Activated T-helper 1 cell treated with anti-CD3 and anti-CD28 coated beads, Interleukin-12 subunit alpha, Interleukin-12 subunit beta, Interleukin-2, Interleukin-4 antibody, amounts not matched to agents 30 ng/mL and 10 ng/mL and 1 ng/mL, durations not matched to agents 14 hours and 24 hours and 36 hours (primary cell): Measurements from ENCODE around the gene RPS13. TPM values are rescaled to one million over a fixed set of nuclear protein-coding genes. Genes with fewer than 3 reads are reported as not detected.
"Not testable (repeated sequence)": the region's sequence is repeated elsewhere in the genome, so short reads cannot be mapped to it uniquely, and the experiment has no call there.

Experiments
- DNase-seq: peaks from one replicate; pipeline ENCODE4 v3.0.0; 2021; ENCODE audit warnings: low spot score
- H3K27ac Mint-ChIP-seq: one replicate; pipeline ENCODE4 v1.8.0; 2021; ENCODE audit warnings: mild to moderate bottlenecking, mixed read lengths
- H3K27me3 Mint-ChIP-seq: one replicate; pipeline ENCODE4 v1.8.0; 2022; ENCODE audit warnings: mild to moderate bottlenecking, moderate library complexity, mixed read lengths; ENCODE audit not compliant: insufficient read depth
- H3K36me3 Mint-ChIP-seq: one replicate; pipeline ENCODE4 v1.8.0; 2021; ENCODE audit warnings: low read depth, mixed read lengths
- H3K4me1 Mint-ChIP-seq: one replicate; pipeline ENCODE4 v1.8.0; 2021; ENCODE audit warnings: low read depth, mixed read lengths
- H3K4me3 Mint-ChIP-seq: one replicate; pipeline ENCODE4 v1.8.0; 2021; ENCODE audit warnings: mild to moderate bottlenecking, moderate library complexity, mixed read lengths
- H3K9me3 Mint-ChIP-seq: one replicate; pipeline ENCODE4 v1.8.0; 2021; ENCODE audit warnings: mixed read lengths
- intact Hi-C: fragments of 100-400 bp; cut with micrococcal nuclease; formaldehyde crosslinking; loops from one replicate; pipeline ENCODE4 v1.15.1; 2024
- total RNA-seq: library from RNA; stranded (reverse); gene quantifications from 2 replicates; pipeline ENCODE4 v1.2.3, GENCODE V29; 2022

Gene RPS13
- total RNA-seq, 1 donor from 2014 or later: 1,187 TPM

DNA sequence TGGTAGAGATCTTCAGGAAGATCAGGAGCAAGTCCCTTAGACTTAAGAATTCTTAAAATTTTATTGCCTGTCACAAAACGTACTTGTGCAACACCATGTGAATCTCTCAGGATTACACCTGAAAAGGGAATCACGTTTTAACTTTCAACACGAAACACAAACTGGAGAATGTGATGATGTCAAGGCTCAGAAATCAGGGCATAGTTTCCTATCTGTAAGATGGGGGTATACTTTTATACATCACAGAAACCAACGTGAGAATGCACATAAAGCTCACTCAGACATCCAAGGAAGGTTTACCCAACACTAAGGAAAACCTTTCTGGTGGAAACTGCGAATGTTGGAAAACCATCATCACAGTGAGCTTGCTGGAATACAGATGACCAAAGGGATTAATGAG is 2.0 kb downstream of the RPS13 start:
- peaks cover 49% of the 10 kb centered on the region for H3K36me3 Mint-ChIP-seq
- no peaks in the 10 kb centered on the region for H3K9me3 Mint-ChIP-seq

DNA sequence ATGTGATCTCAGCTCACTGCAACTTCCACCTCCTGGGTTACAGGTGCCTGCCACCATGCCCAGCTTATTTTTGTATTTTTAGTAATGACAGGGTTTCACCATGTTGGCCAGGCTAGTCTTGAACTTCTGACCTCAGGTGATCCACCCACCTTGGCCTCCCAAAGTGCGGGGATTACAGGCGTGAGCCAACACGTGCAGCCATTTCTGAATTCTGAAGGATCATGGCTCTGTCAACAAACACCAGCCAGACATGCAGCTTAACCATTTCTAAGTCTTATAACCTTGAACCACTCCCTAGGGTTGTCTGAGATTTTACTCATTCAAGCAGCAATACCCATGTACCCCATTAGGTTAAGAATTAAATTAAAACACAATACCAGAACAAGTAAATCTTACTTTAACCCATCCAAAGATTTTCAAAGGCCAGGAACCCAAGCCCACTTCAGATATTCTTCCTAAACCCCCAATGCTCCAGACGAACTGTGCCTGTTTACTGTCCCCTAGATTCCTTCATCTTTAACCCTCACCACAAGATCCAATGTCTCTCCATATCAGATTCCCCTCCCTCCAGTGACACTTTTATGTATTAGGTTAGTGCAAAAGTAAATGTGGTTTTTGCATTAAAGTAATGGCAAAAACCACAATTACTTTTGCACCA is 4.0 kb downstream of the RPS13 start:
- Mint-ChIP-seq H3K27ac (no peak overlapping the region), H3K27me3 (no peaks in the 10 kb centered on the region), H3K9me3 (no peaks in the 10 kb centered on the region), H3K4me1 (peaks cover 33% of the 10 kb centered on the region), H3K4me3 (no peak overlapping the region), H3K36me3 (peaks cover 49% of the 10 kb centered on the region)
- intact Hi-C loops: loop anchor here (10.0 kb wide), 1 partner anchor 431 kb away; no protein-coding TSS in a partner anchor
- no peak for DNase-seq

More for the DNA sequence above, 2.0 kb downstream of the RPS13 start:
- Mint-ChIP-seq H3K4me3 (peak overlapping the region; percentile 99), H3K27ac (no peak overlapping the region), H3K4me1 (peaks cover 41% of the 10 kb centered on the region), H3K27me3 (no peaks in the 10 kb centered on the region)
- intact Hi-C loops: loop anchor here (5.0 to 10.0 kb wide), 6 partner anchors 72 to 1247 kb away; partner anchors contain the start of genes GTF2H1 and HPS5
- no peak for DNase-seq

DNA sequence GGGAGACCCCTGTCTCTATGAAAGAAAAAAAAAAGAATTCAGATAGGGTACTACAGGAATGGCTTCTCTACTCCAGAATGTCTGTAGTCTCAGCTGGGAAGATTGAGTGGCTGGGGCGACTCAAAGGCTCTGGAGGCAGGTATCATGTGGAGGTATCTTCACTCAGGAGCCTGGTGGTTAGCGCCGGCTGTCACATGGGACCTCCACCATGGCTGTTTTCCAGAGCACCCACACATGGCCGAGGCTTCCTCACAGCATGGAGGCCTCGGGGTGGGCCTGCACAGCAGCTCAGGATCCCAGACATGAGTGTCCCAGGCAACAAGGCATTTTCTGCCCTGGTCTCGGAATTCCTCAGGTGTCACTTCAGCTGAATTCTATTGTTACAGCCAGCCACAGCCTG is 10.1 kb downstream of the RPS13 start:
- Mint-ChIP-seq H3K27me3 (no peaks in the 10 kb centered on the region), H3K4me3 (no peak overlapping the region), H3K27ac (no peak overlapping the region), H3K4me1 (peaks cover 5% of the 10 kb centered on the region), H3K9me3 (no peaks in the 10 kb centered on the region), H3K36me3 (peaks cover 2% of the 10 kb centered on the region)
- intact Hi-C loops: loop anchor here (10.0 kb wide), 1 partner anchor 53 kb away; the partner anchor contains the start of gene PLEKHA7
- DNase-seq: no peak

DNA sequence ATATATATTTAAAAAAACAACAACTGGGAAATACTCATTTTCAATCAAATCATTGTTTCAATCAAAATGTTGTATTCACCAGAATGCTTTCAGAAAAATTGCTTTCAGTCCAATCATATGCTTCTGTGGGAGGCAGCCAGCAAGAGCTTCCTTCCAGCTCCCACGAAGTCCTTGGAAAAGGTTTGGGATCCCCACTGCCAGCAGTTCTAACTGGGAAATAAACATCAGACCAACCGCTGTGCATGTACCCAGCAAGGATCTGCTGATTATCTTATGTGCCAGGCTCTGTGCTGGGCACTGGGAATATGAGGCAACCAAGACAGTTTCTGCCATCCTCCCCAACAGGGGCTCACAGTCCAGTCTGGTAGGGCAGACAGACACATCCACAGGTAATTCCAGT is 10.8 kb downstream of the RPS13 start:
- H3K36me3 Mint-ChIP-seq: peaks cover 2% of the 10 kb centered on the region
- no peaks in the 10 kb centered on the region for H3K9me3 Mint-ChIP-seq
- H3K27ac Mint-ChIP-seq: no peak overlapping the region
- no peaks in the 10 kb centered on the region for H3K27me3 Mint-ChIP-seq
- no peak for DNase-seq
- intact Hi-C loops: loop anchor here (10.0 kb wide), 1 partner anchor 52 kb away; the partner anchor contains the start of gene PLEKHA7
- peaks cover 5% of the 10 kb centered on the region for H3K4me1 Mint-ChIP-seq
- H3K4me3 Mint-ChIP-seq: no peak overlapping the region

DNA sequence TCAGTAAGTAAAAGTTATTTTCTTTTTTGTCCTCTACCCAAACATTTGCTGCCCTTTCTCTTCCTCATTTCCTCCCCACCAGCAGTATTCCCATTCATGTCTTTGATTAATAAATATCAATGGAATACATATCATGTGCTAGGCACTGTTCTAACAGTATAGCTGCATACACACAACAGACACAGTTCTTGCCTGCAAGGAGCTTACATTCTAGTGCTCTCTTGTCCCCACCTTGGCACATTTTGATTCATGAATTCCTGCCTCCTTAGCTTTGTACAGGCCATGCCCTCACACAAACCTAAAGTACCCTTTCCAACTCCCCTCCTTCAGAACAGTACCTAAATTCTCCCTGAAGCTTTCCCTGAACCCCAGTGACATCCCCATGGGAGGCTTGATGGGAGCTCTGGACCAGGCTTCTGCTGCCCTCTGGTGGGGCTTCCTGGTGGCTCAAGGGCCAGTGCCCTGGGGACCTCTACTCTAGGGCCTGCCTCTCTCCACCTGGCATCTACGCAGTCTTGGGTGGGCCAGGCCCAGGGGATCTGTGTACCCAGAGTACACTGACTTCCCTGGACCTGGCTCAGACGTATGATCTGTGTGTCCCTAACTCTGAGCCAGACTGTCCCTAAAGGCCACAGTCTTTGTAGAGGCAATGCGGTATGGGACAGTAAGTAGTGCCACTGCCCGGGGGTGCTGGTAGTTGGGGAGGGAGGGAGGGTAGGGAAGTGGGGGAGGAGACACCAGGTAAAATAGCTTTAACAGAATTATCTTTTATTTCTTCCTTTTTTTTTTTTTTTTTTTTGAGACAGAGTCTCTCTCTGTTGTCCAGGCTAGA is 14.1 kb downstream of the RPS13 start:
- peak; percentile 27 for DNase-seq
- no peaks in the 10 kb centered on the region for H3K36me3 Mint-ChIP-seq
- no peak overlapping the region for H3K4me3 Mint-ChIP-seq
- no peak overlapping the region for H3K27ac Mint-ChIP-seq
- no peaks in the 10 kb centered on the region for H3K9me3 Mint-ChIP-seq
- H3K4me1 Mint-ChIP-seq: no peaks in the 10 kb centered on the region
- intact Hi-C loops: loop anchor here (1.0 to 10.0 kb wide), 5 partner anchors 49 to 278 kb away; partner anchors contain the start of gene PLEKHA7
- H3K27me3 Mint-ChIP-seq: peaks cover 2% of the 10 kb centered on the region

DNA sequence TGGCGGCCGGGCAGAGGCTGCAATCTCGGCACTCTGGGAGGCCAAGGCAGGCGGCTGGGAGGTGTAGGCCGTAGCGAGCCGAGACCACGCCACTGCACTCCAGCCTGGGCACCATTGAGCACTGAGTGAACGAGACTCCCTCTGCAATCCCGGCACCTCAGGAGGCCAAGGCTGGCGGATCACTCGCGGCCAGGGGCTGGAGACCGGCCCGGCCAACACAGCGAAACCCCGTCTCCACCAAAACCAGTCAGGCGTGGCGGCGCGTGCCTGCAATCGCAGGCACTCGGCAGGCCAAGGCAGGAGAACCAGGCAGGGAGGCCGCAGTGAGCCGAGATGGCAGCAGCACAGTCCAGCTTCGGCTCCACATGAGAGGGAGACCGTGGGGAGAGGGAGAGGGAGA is 26.3 kb downstream of the RPS13 start:
- H3K4me3 Mint-ChIP-seq, H3K27me3 Mint-ChIP-seq, DNase-seq, intact Hi-C loops, H3K36me3 Mint-ChIP-seq, H3K4me1 Mint-ChIP-seq, H3K27ac Mint-ChIP-seq, H3K9me3 Mint-ChIP-seq: not testable (repeated sequence)

DNA sequence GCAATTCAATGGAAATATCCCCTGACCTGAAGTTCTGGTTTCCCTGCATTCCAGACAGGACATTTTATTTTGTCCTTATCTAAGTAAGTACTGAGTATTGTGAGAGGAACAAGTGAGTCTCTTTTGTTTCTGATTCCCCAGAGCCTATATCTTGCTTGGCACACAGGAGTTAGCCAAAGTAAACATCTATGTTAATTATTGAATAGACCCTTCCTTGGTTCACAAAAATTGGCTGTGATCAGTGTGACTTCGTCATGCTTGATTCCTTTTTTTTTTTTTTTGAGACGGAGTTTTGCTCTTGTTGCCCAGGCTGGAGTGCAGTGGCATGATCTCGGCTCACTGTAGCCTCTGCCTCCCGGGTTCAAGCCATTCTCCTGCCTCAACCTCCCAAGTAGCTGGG is 29.0 kb downstream of the RPS13 start:
- H3K36me3 Mint-ChIP-seq, DNase-seq, H3K27ac Mint-ChIP-seq, H3K4me3 Mint-ChIP-seq, H3K9me3 Mint-ChIP-seq, intact Hi-C loops, H3K27me3 Mint-ChIP-seq, H3K4me1 Mint-ChIP-seq: not testable (repeated sequence)

DNA sequence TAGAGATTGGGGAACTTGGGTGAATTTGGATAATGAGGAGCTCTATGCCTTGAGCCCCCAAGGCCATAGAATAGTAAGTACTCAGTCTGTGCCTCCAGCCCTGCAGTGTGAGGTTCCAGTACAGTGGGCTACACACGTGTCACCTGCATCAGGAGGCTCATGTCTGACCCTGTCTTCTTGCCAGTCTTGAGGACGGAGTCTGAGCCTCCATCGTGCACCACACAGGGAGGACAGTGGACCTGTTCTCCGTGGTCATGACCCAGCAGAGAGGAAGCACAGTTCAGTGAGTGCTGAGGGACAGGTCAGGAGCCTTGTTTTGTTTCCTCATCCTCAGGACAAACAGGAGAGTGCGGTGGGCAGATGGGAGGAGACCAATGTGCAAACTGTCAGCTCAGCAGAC is 30.8 kb downstream of the RPS13 start:
- Mint-ChIP-seq H3K27me3 (peaks cover 9% of the 10 kb centered on the region), H3K4me1 (no peaks in the 10 kb centered on the region), H3K4me3 (no peak overlapping the region), H3K9me3 (no peaks in the 10 kb centered on the region), H3K27ac (no peak overlapping the region), H3K36me3 (no peaks in the 10 kb centered on the region)
- DNase-seq: no peak
- intact Hi-C loops: no loop called here

DNA sequence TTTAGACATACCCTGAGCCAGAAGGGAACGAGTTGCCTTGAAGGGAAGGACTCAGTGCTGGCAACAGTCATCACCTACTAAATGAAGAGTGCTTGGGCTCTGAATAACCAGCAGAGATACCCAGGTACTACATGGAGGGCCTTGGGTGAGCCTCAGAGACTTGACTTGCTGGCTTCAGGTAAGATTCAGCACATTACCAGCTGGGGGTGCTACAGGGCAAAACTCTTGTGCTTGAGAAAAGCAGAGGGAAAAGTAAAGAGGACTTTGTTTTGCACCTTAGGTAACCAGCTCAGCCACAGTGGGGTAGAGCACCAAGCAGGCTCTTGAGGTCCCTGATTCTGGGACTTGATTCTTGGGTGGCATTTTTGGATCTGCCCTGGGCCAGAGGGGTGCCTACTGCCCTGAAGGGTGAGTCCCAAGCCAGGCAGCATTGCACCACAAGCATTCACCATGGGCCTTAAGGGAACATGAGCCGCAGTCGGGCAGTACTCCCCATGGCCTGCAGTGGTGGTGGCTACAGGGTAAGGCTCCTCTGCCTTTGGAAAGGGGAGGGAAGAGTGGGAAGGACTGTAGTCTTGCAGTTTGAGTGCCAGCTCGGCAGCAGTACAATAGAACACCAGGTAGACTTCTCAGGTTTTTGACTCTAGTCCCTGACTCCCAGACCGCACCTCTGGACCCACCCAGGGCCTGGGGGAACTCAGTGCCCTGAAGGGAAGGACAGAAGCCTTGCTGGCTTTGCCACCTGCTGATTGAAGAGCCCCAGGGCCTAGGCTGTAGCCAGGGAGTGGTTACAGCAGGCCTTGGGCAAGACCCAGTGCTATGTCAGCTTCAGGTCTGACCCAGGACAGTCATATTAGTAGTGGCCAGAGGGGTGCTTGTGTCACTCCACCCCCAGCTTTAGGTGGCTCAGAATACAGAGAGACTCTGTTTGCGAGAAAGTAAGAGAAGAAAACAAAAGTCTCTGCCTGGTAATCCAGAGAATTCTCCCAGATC is 40.5 kb downstream of the RPS13 start:
- Mint-ChIP-seq H3K4me3 (no peak overlapping the region), H3K27me3 (no peaks in the 10 kb centered on the region), H3K27ac (no peak overlapping the region), H3K4me1 (no peaks in the 10 kb centered on the region), H3K9me3 (peaks cover 6% of the 10 kb centered on the region), H3K36me3 (no peaks in the 10 kb centered on the region)
- no peak for DNase-seq
- intact Hi-C loops: no loop called here

DNA sequence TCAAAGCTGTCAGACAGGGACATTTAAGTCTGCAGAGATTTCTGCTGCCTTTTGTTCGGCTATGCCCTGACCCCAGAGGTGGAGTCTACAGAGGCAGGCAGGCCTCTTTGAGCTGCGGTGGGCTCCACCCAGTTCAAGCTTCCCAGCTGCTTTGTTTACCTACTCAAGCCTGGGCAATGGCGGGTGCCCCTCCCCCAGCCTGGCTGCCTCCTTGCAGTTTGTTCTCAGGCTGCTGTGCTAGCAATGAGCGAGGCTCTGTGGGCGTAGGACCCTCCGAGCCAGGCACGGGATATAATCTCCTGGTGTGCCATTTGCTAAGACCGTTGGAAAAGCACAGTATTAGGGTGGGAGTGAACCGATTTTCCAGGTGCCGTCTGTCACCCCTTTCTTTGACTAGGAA is 43.4 kb downstream of the RPS13 start:
- H3K36me3 Mint-ChIP-seq, DNase-seq, H3K4me1 Mint-ChIP-seq, intact Hi-C loops, H3K27ac Mint-ChIP-seq, H3K9me3 Mint-ChIP-seq, H3K4me3 Mint-ChIP-seq, H3K27me3 Mint-ChIP-seq: not testable (repeated sequence)

DNA sequence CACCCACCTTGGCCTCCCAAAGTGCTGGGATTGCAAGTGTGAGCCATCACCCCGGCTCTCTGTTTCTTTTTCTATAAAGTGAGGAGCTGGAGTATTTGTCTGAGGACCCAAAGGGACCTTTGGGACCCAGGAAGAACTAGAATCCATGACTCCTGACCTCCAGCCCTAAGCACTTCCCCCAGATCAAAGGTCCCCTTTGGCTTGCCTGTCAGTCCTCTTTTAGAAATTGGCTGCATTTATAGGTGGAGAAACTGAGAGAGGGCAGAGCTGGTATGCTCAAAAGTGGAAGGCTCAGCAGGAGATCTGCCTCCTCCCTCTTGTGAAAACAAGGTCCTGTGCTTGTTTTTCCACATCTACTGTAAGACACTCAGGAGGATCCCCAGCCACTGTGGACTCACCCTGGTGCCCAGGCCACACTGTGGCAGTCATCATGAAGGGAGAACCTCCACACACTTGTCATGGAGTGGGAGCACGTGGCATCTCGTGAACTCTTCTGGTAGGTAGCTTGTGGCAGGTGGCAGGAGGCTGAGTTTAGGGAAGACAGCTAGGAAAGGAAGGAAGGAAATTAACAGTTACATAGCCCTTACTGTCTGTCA is 50.9 kb downstream of the RPS13 start:
- no peak overlapping the region for H3K27ac Mint-ChIP-seq
- peaks cover 2% of the 10 kb centered on the region for H3K36me3 Mint-ChIP-seq

DNA sequence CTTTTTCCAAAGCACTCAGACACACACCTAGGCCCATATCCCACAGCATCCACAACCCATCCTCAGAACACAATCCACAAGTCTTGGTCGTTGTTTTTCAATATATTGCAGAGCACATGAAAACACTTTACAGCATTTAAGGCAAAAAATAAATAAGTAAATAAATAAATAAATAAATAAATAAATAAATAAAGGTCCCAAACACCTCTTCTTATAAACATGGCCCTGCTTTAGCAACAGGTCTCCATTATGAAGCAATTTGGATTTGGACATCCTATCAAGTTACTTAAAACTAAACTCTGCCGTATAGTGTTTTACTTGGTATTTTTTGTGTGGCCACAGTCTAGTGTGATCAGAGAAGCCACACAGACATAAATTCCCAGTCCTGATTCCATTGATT is 52.5 kb downstream of the RPS13 start:
- no peak for DNase-seq
- H3K27ac Mint-ChIP-seq: no peak overlapping the region
- H3K9me3 Mint-ChIP-seq: no peaks in the 10 kb centered on the region
- no peak overlapping the region for H3K4me3 Mint-ChIP-seq
- intact Hi-C loops: no loop called here
- H3K4me1 Mint-ChIP-seq: no peaks in the 10 kb centered on the region
- peaks cover 2% of the 10 kb centered on the region for H3K27me3 Mint-ChIP-seq
- no peaks in the 10 kb centered on the region for H3K36me3 Mint-ChIP-seq

More for the DNA sequence above, 50.9 kb downstream of the RPS13 start:
- H3K4me3 Mint-ChIP-seq: no peak overlapping the region
- H3K27me3 Mint-ChIP-seq: peaks cover 6% of the 10 kb centered on the region
- intact Hi-C loops: no loop called here
- no peak for DNase-seq
- H3K9me3 Mint-ChIP-seq: no peaks in the 10 kb centered on the region
- no peaks in the 10 kb centered on the region for H3K4me1 Mint-ChIP-seq
